HG03039 (cell line): ENCODE data around the gene CAV1.
"Not testable (repeated sequence)": the region's sequence is repeated elsewhere in the genome, so short reads cannot be mapped to it uniquely, and the experiment has no call there.

Experiments
- ATAC-seq: cut with Tn5 transposase; IDR thresholded peaks from one replicate; pipeline ENCODE4 v1.9.1; 2021; ENCODE audit warnings: mild to moderate bottlenecking, moderate library complexity; ENCODE audit not compliant: unreplicated experiment

The CAV1 gene

DNA sequence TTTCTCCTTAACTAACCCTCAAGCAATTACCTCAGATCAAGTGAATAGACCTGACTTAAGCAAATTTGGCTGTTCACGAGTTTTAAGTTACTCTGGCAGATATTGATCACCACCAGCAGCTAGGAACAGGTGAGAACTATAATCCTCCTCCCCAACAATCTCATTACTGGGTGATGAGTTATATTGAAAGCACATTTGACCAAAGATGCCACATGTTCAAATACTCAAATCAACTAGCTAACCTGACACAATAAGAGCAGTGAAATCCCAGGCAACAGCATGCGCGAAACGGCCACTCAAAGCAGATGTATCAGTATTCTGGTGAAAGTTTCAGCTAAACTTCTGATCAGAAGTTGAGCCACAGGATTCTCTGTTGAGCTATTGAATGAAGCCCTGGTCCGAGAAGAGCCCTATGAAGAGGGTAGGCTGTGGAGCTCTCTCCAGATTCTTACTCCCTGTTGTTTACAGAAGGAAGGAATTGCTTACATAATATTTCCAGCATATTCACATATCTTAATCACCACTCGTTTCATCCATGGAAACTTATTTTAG is 52.6 kb downstream of the CAV1 start:
- ATAC-seq, result peak; percentile 82

GRCh38 chr7:116578526-116578925 is 53.7 kb downstream of the CAV1 start:
- ATAC-seq, result no peak

GRCh38 chr7:116579322-116579721 is 54.5 kb downstream of the CAV1 start:
- ATAC-seq, result no peak

DNA sequence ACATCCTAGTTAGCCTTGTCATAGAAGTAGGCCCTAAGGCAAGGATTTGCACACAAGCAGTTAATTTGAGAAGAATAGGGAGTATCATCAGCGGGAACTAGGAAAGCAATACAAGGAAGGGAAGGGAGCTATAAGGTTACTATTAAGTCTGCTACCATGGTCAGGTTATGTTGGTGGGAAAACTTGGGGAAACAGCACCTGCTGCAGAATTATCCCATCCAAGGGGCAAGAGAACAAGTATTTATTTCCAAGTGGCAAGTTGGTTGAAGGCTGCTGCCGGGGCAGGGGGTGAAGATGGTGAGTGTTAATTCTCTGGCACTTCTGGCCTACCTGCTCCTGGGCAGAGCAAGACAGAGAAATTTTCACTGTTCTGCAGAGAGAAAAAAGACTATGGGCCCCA is 55.0 kb downstream of the CAV1 start:
- ATAC-seq, result no peak

DNA sequence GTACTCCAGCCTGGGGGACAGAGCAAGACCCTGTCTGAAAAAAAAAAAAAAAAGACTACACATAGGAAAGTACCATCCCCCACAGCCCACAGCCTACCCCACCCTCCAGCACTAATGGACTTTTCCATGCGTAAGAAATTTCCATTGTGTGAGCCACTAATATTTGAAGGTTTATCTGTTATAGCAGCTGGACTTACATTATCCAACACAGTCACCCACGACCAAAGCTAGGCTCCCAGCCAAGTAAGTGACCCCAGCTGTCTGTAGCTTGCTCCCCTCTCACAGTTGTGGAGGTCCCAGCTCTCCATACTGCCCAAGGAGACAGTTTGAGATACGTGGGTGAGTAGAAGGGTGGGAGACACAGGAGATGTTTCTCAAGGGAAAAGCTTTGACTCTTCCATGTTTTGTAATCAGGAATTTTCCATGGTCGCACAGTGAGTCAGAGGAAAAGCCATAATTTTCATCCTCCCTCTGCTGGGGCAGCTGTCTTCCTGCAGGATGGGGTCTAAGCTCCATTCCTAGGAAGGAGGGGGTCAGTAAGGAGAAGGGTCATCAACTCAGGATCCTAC is 57.4 kb downstream of the CAV1 start:
- no peak for ATAC-seq

DNA sequence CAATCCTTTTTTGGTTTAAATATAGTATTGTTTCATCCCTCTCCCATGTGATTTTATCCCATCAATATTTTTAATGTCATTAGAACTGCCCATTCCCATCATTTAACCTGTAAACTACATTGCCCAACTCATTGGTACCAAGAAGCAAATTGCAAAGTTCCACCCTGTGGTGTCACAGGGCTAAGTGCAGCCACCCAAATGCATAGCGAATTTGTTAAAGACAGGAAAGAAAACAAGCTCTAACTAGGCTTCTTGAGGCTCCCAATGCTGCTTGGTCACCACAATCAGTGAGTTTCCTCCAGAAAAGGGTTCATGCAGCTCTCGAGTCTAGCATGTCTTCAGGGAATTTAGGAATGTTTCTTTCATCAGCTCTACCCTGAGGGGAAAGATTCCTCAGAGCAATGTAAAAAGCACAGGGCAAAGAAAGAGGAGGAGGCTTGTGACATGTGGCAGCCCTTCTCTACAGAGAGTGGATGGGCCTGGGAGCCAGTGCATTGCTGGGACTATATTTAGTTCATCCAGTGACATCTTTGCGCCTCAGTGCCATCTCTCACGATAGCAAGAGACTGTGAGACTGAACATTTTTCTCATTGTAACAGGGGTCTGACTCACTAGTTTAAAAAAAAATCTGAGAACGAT is 58.1 kb downstream of the CAV1 start:
- peak; percentile 33 for ATAC-seq

GRCh38 chr7:116583653-116584052 is 58.8 kb downstream of the CAV1 start:
- peak; percentile 89 for ATAC-seq

GRCh38 chr7:116584721-116585120 is 59.9 kb downstream of the CAV1 start:
- ATAC-seq, result no peak

- no peak for ATAC-seq
Measured at GRCh38 chr7:116585392-116585791, 60.6 kb downstream of the CAV1 start.

DNA sequence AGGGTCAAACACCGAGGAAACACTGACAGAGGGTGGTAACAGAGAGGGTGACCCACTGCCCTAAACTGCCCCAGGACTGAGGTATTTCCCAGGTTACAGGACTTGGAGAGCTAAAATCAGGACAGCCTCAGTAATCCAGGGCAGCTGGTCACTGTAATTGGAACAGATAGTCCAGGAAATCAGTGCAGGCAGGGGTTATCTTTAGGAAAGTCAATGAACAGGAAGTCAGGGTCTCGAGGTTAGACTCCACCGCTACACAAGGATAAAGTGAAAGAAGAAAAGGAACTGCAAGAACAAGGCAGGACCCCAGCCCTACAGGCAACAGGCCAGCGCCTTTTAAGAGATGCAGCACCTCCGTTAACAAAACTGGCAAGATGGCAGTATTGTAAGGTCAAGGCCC is 61.1 kb downstream of the CAV1 start:
- ATAC-seq, result no peak

DNA sequence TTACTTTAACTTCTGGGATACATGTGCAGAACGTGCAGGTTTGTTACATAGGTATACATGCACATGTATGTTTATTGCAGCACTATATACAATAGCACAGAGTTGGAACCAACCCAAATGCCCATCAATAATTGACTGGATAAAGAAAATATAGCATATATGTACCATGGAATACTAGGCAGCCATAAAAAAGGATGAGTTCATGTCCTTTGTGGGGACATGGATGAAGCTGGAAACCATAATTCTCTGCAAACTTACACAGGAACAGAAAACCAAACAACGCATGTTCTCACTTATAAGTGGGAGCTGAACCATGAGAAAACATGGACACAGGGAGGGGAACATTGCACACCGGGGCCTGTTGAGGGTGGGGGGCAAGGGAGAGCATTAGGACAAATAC is 62.4 kb downstream of the CAV1 start:
- ATAC-seq, result not testable (repeated sequence)

GRCh38 chr7:116588225-116588624 is 63.4 kb downstream of the CAV1 start:
- peak; percentile 52 for ATAC-seq

DNA sequence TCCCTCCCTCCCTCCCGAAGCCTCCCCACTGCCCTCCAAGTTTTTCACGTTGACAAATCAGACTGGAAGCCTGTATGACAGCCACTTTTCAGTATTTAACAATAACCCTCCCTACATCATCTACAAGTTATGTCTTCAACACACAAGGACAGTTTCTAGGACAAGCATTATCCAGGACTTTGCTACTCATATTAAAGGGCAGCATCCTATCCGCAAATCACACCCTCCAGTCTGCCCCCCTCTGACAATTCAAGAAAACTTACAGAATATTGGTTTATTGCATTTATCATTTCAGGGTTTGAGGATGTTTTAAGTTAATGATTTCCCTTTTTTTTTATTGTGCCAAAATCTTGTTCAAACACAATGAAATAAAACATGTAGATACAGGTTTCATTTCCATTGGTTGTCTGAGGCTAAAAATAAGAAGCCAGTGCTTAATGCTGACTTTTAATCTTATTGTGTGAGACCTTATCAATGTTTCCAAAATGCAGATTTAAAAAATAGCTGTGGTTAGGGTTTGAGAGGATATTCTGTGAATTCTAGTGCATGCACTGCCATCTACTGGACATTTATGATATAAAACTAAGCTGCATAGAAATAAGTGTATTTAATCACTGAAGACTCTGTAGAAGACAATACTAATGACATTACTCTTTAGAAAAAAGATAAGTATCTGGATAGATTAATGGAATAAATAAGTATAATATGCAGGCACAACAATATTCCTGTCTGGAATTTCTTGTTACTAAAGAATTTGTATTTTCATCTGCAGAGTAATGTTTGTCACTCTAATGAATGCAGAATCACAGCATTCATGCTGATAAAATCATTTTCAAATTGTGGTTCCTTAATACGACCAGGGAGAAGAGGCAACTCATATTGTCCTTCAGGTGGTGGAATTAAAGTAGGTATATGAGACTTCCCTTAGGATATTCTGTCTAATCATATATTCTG is 64.1 kb downstream of the CAV1 start:
- no peak for ATAC-seq

DNA sequence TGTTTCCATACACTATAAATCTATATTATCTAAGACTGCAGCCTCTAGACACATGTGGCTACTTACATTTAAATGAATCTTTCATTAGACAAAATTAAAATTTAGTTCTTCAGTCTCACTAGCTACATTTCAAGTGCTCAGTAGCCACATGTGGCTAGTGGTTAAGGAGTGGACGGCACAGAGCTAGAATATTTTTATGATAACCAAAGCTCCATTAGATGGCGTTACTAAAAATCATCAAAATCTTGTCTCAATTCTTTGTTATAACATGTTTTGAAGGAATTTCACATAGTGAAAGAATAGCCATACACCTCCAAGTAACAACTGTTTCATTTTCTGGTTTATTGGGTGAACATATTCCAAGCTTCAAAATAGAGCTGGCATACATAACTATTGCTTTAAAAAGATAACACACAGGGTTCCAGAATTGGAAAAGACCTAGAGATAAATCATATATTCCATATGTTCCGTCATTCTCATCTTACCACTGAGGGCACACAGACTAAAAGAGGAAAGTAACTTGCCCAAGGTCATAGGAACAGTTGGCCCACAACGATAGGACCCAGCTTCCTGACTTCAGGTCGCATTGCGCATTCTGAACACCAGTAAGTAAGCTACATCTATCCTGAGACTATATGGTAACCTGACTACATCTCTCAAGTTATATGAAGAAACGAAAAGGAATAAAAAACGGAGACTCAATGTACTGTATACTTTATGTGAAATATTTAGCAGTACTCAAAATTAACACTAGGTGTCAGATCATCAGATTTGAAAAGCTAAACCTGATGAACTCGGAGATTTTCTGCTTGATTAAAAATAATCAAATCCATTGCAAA is 66.6 kb downstream of the CAV1 start:
- no peak for ATAC-seq

DNA sequence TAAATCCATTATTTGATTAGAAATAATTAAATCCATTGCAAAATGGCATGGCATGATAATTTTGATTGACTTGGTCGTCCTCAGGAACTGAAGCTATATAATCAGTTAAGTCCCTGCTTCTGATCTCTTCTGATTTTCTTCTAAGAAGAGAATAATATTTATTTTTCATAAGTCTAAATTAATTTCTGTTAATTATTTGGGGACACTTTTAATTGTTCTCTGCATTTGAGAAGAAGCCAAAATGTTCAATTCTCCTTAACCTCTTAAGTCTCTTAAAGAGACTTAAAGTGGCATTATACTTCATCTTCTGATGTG is 67.2 kb downstream of the CAV1 start:
- ATAC-seq, result no peak

DNA sequence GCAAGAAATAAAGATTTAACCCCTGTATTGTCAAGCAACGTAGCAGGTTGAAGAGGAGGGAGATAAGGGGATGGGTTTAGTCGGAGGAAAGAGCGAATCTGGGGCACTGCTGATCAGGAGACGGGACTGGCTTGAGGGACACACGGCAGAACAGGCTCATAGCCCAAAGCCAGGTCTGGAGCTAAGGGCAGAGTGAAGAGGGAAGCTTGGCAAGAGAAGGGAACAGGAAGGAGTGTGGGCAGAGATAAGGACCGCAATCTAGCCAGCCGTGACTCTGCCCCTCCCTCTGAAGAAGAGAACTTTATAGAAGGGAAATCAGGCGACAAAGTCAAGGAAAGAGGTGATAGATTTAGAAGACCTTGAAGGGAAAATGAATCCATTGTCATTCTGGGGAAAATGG is 67.6 kb downstream of the CAV1 start:
- no peak for ATAC-seq

DNA sequence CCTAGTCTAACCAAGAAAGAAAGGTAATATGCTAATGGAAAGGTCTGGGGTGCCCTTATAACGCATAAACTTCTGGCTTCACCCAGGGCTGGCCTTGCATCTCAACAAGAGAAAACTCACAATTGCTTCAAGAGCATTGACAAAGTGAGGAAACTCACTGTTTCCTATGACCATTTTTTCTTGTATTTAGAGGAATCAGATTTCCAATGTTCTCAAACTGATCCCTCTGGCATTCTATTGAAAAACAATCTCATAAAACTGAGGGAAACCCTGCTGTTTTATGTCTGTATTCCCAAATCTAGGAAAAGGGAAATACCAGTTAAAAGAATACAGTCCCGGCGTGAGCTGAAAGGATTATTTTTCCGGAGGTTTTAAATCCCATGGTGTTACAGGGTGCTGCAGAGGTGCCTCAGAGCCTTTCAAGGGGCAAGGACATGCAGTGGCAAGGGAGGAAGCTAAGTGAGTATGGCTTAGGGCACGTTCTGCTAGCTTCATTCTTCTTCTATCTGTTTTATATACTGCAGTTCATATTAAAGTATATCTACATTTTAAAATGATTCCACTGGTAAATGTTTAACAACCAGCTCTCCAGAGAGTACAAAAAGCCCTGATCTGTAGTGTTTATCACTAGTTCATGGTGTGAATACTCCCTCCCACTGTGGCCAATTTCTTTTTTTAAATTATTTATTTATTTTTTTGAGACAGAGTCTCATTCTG is 68.7 kb downstream of the CAV1 start:
- ATAC-seq, result no peak

- ATAC-seq, result no peak
Measured at GRCh38 chr7:116595063-116595462, 70.2 kb downstream of the CAV1 start.

DNA sequence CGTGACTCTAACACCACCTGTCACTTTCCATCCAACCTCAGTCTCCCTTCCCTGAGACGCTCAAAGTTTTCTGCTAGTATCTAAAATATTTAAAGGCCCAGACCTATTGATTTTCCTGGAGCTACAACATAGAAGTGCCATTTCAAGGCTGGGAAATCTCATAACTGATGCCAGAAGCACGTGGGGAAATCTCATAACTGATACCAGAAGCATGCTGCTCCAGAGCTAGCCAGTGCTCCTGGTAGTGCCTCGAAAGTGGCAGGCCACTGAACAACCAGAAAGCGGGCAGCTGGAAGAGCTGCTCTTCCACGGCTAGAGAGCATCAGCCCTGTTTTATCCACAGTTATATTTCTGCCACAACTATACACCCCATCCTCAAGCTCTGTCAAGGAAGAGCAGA is 72.5 kb downstream of the CAV1 start:
- no peak for ATAC-seq

DNA sequence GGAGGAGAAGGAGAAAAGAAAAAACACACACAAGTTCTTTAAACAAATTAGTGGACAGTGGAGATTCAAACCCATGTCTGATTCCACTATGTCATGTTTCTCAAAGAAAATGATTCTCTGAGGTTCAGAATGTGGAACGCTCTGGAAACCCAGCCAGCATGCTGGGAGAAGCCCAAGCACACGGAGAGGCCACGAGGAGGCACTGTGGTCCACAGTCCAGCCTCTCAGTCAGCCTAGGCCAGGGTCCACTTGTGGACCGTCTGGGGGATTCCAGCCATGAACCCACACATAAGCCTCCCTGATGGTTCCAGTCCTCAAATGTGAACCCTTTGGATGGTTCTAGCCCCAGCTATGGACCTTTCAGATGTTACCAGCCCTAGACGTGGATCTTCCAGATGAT is 73.4 kb downstream of the CAV1 start:
- no peak for ATAC-seq
